ENCODE measurements around the gene JOSD1. TPM values are rescaled to one million over a fixed set of nuclear protein-coding genes. Genes with fewer than 3 reads are reported as not detected.

The JOSD1 gene
- total RNA-seq, 1 donor from 2014 or later = 75.6 TPM

Other genes starting within 250 kb of the JOSD1 start
- gene KCNJ4, start 245.7 kb downstream of the JOSD1 start, total RNA-seq = under 0.01 TPM in 1 of 2 replicates, not detected in the other
- gene KDELR3, start 232.8 kb downstream of the JOSD1 start, total RNA-seq = 15.7 and 23.5 TPM in 2 replicates
- 267 and 371 TPM in 2 replicates for gene DDX17, start 194.6 kb downstream of the JOSD1 start, total RNA-seq
- 0.22 and 0.60 TPM in 2 replicates for gene DMC1, start 130.8 kb downstream of the JOSD1 start, total RNA-seq
- gene FAM227A, start 44.6 kb downstream of the JOSD1 start, total RNA-seq = under 0.01 and 0.20 TPM in 2 replicates
- 15.7 TPM in 2 replicates for gene CBY1, start 44.3 kb downstream of the JOSD1 start, total RNA-seq
- 68.2 and 74.8 TPM in 2 replicates for gene TOMM22, start 19.0 kb downstream of the JOSD1 start, total RNA-seq
- 14.4 and 18.1 TPM in 2 replicates for gene GTPBP1, start 5.0 kb upstream of the JOSD1 start, total RNA-seq
- gene SUN2, start 55.1 kb upstream of the JOSD1 start, total RNA-seq = 80.9 and 104 TPM in 2 replicates
- gene DNAL4, start 93.2 kb upstream of the JOSD1 start, total RNA-seq = 12.0 and 15.1 TPM in 2 replicates
- gene NPTXR, start 143.1 kb upstream of the JOSD1 start, total RNA-seq = under 0.01 TPM in 2 replicates
- 11.9 and 13.3 TPM in 2 replicates for gene CBX6, start 171.3 kb upstream of the JOSD1 start, total RNA-seq